HCT116 (cell line): ENCODE measurements around the gene LMBR1L. TPM values are rescaled to one million over a fixed set of nuclear protein-coding genes. Genes with fewer than 3 reads are reported as not detected.

ENCODE experiments used
- ATAC-seq: fragments of 200-7000 bp; cut with Tn5 transposase; 2 replicates; pipeline ENCODE4 v1.9.1; 2020; ENCODE audit warnings: mild to moderate bottlenecking, moderate library complexity
- BruUV-seq: library from RNA; stranded (reverse); fragments of 400-500 nt; replicated peaks from 2 replicates; lab custom pipeline; 2021; lab: Mats Ljungman, UMichigan
- CTCF ChIA-PET: fragments of 300-600 bp; sonication (Branson Sonifier 250); formaldehyde crosslinking; loops from one replicate; lab custom pipeline; 2021; ENCODE audit warnings: antibody characterized with exemption; lab: Charles Lee
- POLR2A ChIA-PET: fragments of 300-600, 350-600 bp; sonication (Branson Sonifier 250); formaldehyde crosslinking; loops from one replicate; lab custom pipeline; 2021; ENCODE audit warnings: antibody characterized with exemption; lab: Charles Lee
- RAD21 ChIA-PET, 2 experiments: fragments of 300-600 bp; sonication (Branson Sonifier 250); formaldehyde crosslinking; loops; one replicate each; lab custom pipeline; 2023; ENCODE audit warnings: low total read pairs in 2 of 2; ENCODE audit not compliant: uncharacterized antibody in 2 of 2, unreplicated experiment in 2 of 2, low non-redundant PET in 1 of 2; lab: Charles Lee
- DNase-seq: peaks from one replicate; pipeline ENCODE4 v3.0.0-alpha.2; 2010; ENCODE audit warnings: low read depth, low spot score
- H2AFZ ChIP-seq: fragments of 200-600 bp; shearing (Covaris generic), sonication (generic); 2 replicates; pipeline ENCODE4 v1.6.1; 2017; ENCODE audit warnings: low read depth, mixed run types, mixed read lengths, antibody characterized with exemption, low read length; ENCODE audit not compliant: poor library complexity, severe bottlenecking
- H3K27ac ChIP-seq: 2 replicates; pipeline ENCODE4 v1.5.1; 2012; ENCODE audit warnings: low read depth, low read length
- H3K27me3 ChIP-seq: fragments of 200-600 bp; sonication (generic); 2 replicates; pipeline ENCODE4 v1.6.1; 2016; ENCODE audit warnings: mixed run types, low read length, mixed read lengths; ENCODE audit not compliant: insufficient read depth
- H3K36me3 ChIP-seq, 2 experiments: fragments of 200-500 bp in 1 of 2; fragments of 200-600 bp in 1 of 2; sonication (Bioruptor generic) in 1 of 2; sonication (generic) in 1 of 2; 2 replicates each; pipeline versions ENCODE4 v1.5.1 to v1.6.1; 2014 to 2016; ENCODE audit warnings: low read length in 2 of 2, inconsistent platforms in 1 of 2, mixed read lengths in 1 of 2, mixed run types in 1 of 2; ENCODE audit not compliant: insufficient read depth in 2 of 2, control insufficient read depth in 1 of 2
- H3K4me1 ChIP-seq, 2 experiments: fragments of 200-600 bp in 1 of 2; sonication (generic) in 1 of 2; 2 replicates each; pipeline versions ENCODE4 v1.5.1 to v1.6.1; 2012 to 2017; ENCODE audit warnings: low read length in 2 of 2, inconsistent platforms in 1 of 2, mild to moderate bottlenecking in 1 of 2, mixed read lengths in 1 of 2, mixed run types in 1 of 2, moderate library complexity in 1 of 2; ENCODE audit not compliant: insufficient read depth in 2 of 2, control insufficient read depth in 1 of 2
- H3K4me2 ChIP-seq: fragments of 200-600 bp; sonication (generic); 2 replicates; pipeline ENCODE4 v1.6.1; 2017; ENCODE audit warnings: mixed run types, low read length, mixed read lengths
- H3K4me3 ChIP-seq, 2 experiments: fragments of 200-600 bp in 1 of 2; sonication (generic) in 1 of 2; replicated peaks in 1 of 2; 2 replicates each; pipeline ENCODE4 v1.5.1; 2011 to 2016; ENCODE audit warnings: low read length in 2 of 2, control low read depth in 1 of 2, low read depth in 1 of 2, mild to moderate bottlenecking in 1 of 2, mixed read lengths in 1 of 2, mixed run types in 1 of 2
- H3K79me2 ChIP-seq: fragments of 200-600 bp; sonication (generic); 2 replicates; pipeline ENCODE4 v1.6.1; 2017; ENCODE audit warnings: mild to moderate bottlenecking, mixed run types, low read length, moderate library complexity, mixed read lengths; ENCODE audit not compliant: insufficient read depth
- H3K9ac ChIP-seq: fragments of 200-600 bp; sonication (generic); 2 replicates; pipeline ENCODE4 v1.6.1; 2016; ENCODE audit warnings: low read length, mixed read lengths
- H3K9me2 ChIP-seq: fragments of 200-600 bp; sonication (generic), shearing (Covaris generic); 2 replicates; pipeline ENCODE4 v1.6.1; 2017; ENCODE audit warnings: mixed run types, mild to moderate bottlenecking, moderate library complexity; ENCODE audit not compliant: insufficient read depth
- H3K9me3 ChIP-seq, 2 experiments: fragments of 200-500 bp in 1 of 2; fragments of 200-600 bp in 1 of 2; sonication (Bioruptor generic) in 1 of 2; sonication (generic) in 1 of 2; 2 replicates each; pipeline ENCODE4 v1.6.1; 2014 to 2017; ENCODE audit warnings: low read length in 2 of 2, mixed read lengths in 2 of 2, inconsistent platforms in 1 of 2, low read depth in 1 of 2, mild to moderate bottlenecking in 1 of 2, mixed run types in 1 of 2, moderate library complexity in 1 of 2; ENCODE audit not compliant: control insufficient read depth in 1 of 2, insufficient read depth in 1 of 2
- H4K20me1 ChIP-seq: fragments of 200-600 bp; sonication (generic), shearing (Covaris generic); 2 replicates; pipeline ENCODE4 v1.6.1; 2017; ENCODE audit warnings: mixed run types, mild to moderate bottlenecking, moderate library complexity; ENCODE audit not compliant: insufficient read depth
- ATF3 ChIP-seq: IDR thresholded peaks from 2 replicates; pipeline ENCODE4 v1.6.1; 2012
- EGR1 ChIP-seq: IDR thresholded peaks from 2 replicates; pipeline ENCODE4 v1.6.1; 2012; ENCODE audit warnings: low read depth
- FOSL1 ChIP-seq: IDR thresholded peaks from 2 replicates; pipeline ENCODE4 v1.6.1; 2012; ENCODE audit warnings: low read depth
- JUND ChIP-seq: IDR thresholded peaks from 2 replicates; pipeline ENCODE4 v1.6.1; 2012
- MAX ChIP-seq: IDR thresholded peaks from 2 replicates; pipeline ENCODE4 v1.6.1; 2012
- POLR2A ChIP-seq: IDR thresholded peaks from 2 replicates; pipeline ENCODE4 v1.7.0; 2011; ENCODE audit warnings: borderline replicate concordance; ENCODE audit not compliant: insufficient read depth, insufficient read length; ENCODE audit errors: extremely low read depth
- REST ChIP-seq: IDR thresholded peaks from 2 replicates; pipeline ENCODE4 v1.6.1; 2012; ENCODE audit warnings: low read depth
- ZBTB33 ChIP-seq: IDR thresholded peaks from 2 replicates; pipeline ENCODE4 v1.6.1; 2011; ENCODE audit warnings: mild to moderate bottlenecking, low read length, moderate library complexity; ENCODE audit not compliant: insufficient replicate concordance; ENCODE audit errors: extremely low read depth
- ZFX ChIP-seq: fragments of 450-650 bp; IDR thresholded peaks from 2 replicates; pipeline ENCODE4 v1.6.1; 2017
- intact Hi-C: fragments of 100-400 bp; cut with micrococcal nuclease; formaldehyde crosslinking; loops from 2 replicates; pipeline ENCODE4 v1.10.0; 2022
- total RNA-seq: library from RNA; stranded (reverse); gene quantifications from one replicate; pipeline ENCODE4 v1.2.1, GENCODE V29; 2021; ENCODE audit not compliant: unreplicated experiment

Gene LMBR1L
- total RNA-seq, 1 experiment from 2014 or later, result 44.4 TPM

GRCh38 chr12:49051777-49052438, 58.7 kb downstream of the LMBR1L start:
- no peak overlapping the region for H3K27ac ChIP-seq
- no peaks in the 10 kb centered on the region for H4K20me1 ChIP-seq
- H3K36me3 ChIP-seq, result peaks cover 54 to 69% of the 10 kb centered on the region in 2 experiments
- no peaks in the 10 kb centered on the region for H3K9me3 ChIP-seq
- intact Hi-C loops, result no loop called here
- POLR2A ChIA-PET, result no interaction called here
- no peaks in the 10 kb centered on the region for H3K27me3 ChIP-seq
- RAD21 ChIA-PET, result no interaction called here
- no peak overlapping the region for H2AFZ ChIP-seq
- no peaks in the 10 kb centered on the region for H3K9me2 ChIP-seq
- H3K9ac ChIP-seq, result no peak overlapping the region
- H3K4me2 ChIP-seq, result no peak overlapping the region
- peaks cover 0 to 11% of the 10 kb centered on the region in 2 experiments; a peak in 3 of 4 replicates for H3K4me1 ChIP-seq
- DNase-seq, result no peak
- CTCF ChIA-PET, result no interaction called here
- TF ChIP-seq FOSL1 (no peak), MAX (no peak), EGR1 (no peak), ATF3 (no peak), POLR2A (no peak), JUND (no peak), ZBTB33 (no peak), ZFX (no peak), REST (no peak)
- no peak overlapping the region for H3K4me3 ChIP-seq
- ATAC-seq, result no peak
- H3K79me2 ChIP-seq, result peaks cover 63% of the 10 kb centered on the region
- BruUV-seq, result no TSS peak
